Calu3 (cell line): Measurements from ENCODE around the gene CDH13. TPM values are rescaled to one million over a fixed set of nuclear protein-coding genes. Genes with fewer than 3 reads are reported as not detected.

Experiments used
- BruUV-seq: library from RNA; stranded (reverse); fragments of 400-500 nt; replicated peaks from 2 replicates; lab custom pipeline; 2021; lab: Mats Ljungman, UMichigan
- CTCF ChIA-PET: fragments of 300-600 bp; sonication (Branson Sonifier 250); formaldehyde crosslinking; loops from one replicate; lab custom pipeline; 2022; ENCODE audit warnings: antibody characterized with exemption; lab: Charles Lee
- DNase-seq: peaks from one replicate; pipeline ENCODE4 v3.0.0; 2022
- H3K27ac Mint-ChIP-seq: one replicate; pipeline ENCODE4 v1.8.0; 2022; ENCODE audit warnings: mixed read lengths; ENCODE audit not compliant: unreplicated experiment
- H3K27me3 Mint-ChIP-seq: one replicate; pipeline ENCODE4 v1.8.0; 2022; ENCODE audit warnings: mixed read lengths; ENCODE audit not compliant: unreplicated experiment
- H3K36me3 Mint-ChIP-seq: one replicate; pipeline ENCODE4 v1.8.0; 2022; ENCODE audit warnings: mild to moderate bottlenecking, moderate library complexity, mixed read lengths; ENCODE audit not compliant: insufficient read depth, unreplicated experiment
- H3K4me1 Mint-ChIP-seq: one replicate; pipeline ENCODE4 v1.8.0; 2022; ENCODE audit warnings: mild to moderate bottlenecking, low read depth, mixed read lengths; ENCODE audit not compliant: unreplicated experiment
- H3K4me3 Mint-ChIP-seq: one replicate; pipeline ENCODE4 v1.8.0; 2022; ENCODE audit warnings: mild to moderate bottlenecking, low read depth, moderate library complexity, mixed read lengths; ENCODE audit not compliant: unreplicated experiment
- H3K9me3 Mint-ChIP-seq: one replicate; pipeline ENCODE4 v1.8.0; 2022; ENCODE audit warnings: low read depth, mixed read lengths; ENCODE audit not compliant: unreplicated experiment
- CTCF ChIP-seq: fragments of 200-600 bp; IDR thresholded peaks from one replicate; pipeline ENCODE4 v1.8.0; 2022; ENCODE audit warnings: antibody characterized with exemption; ENCODE audit not compliant: unreplicated experiment
- intact Hi-C: fragments of 100-400 bp; cut with micrococcal nuclease; formaldehyde crosslinking; loops from one replicate; pipeline ENCODE4 v1.10.0; 2022; ENCODE audit not compliant: unreplicated experiment
- total RNA-seq: library from RNA; stranded (reverse); gene quantifications from 2 replicates; pipeline ENCODE4 v1.2.3, GENCODE V29; 2022

CDH13 gene
- total RNA-seq, 1 experiment from 2014 or later, result not detected

DNA sequence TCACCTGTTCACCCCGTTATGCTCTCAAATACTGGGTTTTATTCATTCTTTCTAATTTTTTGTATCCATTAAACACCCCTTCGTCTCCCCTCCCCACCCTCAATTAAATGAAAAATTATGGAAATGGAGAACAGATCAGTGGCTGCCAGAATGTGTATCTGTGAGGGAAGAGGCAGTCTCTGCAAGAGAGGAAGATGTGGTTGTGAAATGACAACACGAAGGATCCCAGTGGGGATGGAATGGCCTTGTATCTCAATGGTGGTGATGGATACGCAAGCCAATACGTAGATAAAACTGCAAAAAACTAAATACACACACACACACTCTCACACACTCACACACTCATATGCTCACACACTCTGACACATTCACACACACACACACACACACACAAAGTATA is 570.7 kb downstream of the CDH13 start:
- H3K36me3 Mint-ChIP-seq, result no peaks in the 10 kb centered on the region
- intact Hi-C loops, result no loop called here
- H3K9me3 Mint-ChIP-seq, result peaks cover 11% of the 10 kb centered on the region
- H3K27me3 Mint-ChIP-seq, result no peaks in the 10 kb centered on the region
- BruUV-seq, result no TSS peak
- H3K4me1 Mint-ChIP-seq, result no peaks in the 10 kb centered on the region
- DNase-seq, result no peak
- H3K4me3 Mint-ChIP-seq, result no peak overlapping the region
- CTCF ChIA-PET, result no interaction called here
- no peak overlapping the region for H3K27ac Mint-ChIP-seq
- TF ChIP-seq CTCF, result no peak

- CTCF ChIA-PET, result interaction anchor here (0.5 kb wide), 1 partner anchor 135 kb away, joined by 3 read pairs; no protein-coding TSS in a partner anchor
- no TSS peak for BruUV-seq
Measured at GRCh38 chr16:83198977-83199376, 572.2 kb downstream of the CDH13 start.

DNA sequence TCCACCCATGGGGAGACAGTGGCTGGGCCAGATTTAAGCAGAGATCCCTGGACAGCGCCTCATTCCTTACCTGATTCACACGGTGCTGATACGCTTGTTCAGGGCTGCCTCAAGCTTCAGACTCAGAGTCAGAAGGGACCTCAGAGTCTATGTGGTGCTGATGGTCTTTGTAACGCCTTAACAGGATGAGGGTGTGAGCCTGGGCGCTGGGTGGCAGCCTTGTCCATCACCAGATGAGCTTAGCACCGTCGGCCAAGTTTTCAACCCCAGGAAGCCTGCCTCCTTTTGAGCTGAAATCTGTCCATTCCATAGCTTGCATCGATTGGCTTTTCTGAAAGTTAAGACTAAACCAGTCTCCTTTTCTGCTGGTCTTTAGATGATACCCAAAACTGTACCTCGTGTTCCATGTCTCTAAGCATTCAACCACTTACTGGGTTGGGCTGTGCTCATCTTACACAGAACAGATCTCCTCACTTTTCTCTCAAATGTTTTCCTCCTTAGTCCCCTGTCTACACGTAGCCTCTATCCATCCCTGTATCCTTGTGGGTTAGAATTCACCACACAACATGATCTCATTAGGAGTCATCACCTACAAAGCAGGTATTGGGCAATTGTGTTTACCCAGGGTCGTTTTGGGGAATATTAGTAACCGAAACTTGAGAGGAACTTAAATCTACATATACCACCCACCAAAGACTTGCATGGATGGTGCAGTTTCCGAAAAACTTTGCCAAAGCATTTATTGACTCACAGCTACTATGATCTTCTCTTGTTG is 573.4 kb downstream of the CDH13 start:
- BruUV-seq, result no TSS peak
- intact Hi-C loops, result no loop called here
- no peak for TF ChIP-seq CTCF
- Mint-ChIP-seq H3K27ac (no peak overlapping the region), H3K36me3 (no peaks in the 10 kb centered on the region), H3K9me3 (peaks cover 10% of the 10 kb centered on the region), H3K27me3 (no peaks in the 10 kb centered on the region), H3K4me1 (no peaks in the 10 kb centered on the region), H3K4me3 (no peak overlapping the region)
- DNase-seq, result no peak
- CTCF ChIA-PET, result interaction anchor here (0.6 kb wide), 1 partner anchor 866 kb away, joined by 3 read pairs; no protein-coding TSS in a partner anchor

More at GRCh38 chr16:83198977-83199376, 572.2 kb downstream of the CDH13 start:
- no peaks in the 10 kb centered on the region for H3K36me3 Mint-ChIP-seq
- no peaks in the 10 kb centered on the region for H3K4me1 Mint-ChIP-seq
- H3K27ac Mint-ChIP-seq, result no peak overlapping the region
- no peak for TF ChIP-seq CTCF
- H3K4me3 Mint-ChIP-seq, result no peak overlapping the region
- intact Hi-C loops, result no loop called here
- DNase-seq, result no peak
- no peaks in the 10 kb centered on the region for H3K27me3 Mint-ChIP-seq
- H3K9me3 Mint-ChIP-seq, result peaks cover 10% of the 10 kb centered on the region

DNA sequence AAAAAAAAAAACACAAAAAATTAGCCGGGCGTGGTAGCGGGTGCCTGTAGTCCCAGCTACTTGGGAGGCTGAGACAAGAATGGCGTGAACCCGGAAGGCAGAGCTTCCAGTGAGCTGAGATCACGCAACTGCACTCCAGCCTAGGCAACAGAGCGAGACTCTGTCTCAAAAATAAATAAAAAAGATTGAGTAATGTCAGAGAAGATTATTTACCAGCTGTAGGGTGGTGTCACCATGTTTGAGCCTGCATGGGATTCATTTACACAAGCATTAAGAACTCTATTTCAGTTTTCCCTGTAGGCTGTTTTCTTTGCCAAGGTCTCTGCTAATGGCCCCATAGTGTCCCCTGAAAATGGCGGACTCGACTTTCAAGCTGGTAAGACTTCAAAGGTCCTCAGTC is 575.0 kb downstream of the CDH13 start:
- CTCF ChIA-PET, result no interaction called here
- no TSS peak for BruUV-seq
- Mint-ChIP-seq H3K27me3 (no peaks in the 10 kb centered on the region), H3K27ac (no peak overlapping the region), H3K4me1 (no peaks in the 10 kb centered on the region), H3K4me3 (no peak overlapping the region), H3K9me3 (peaks cover 13% of the 10 kb centered on the region), H3K36me3 (no peaks in the 10 kb centered on the region)
- TF ChIP-seq CTCF, result no peak
- intact Hi-C loops, result no loop called here
- DNase-seq, result no peak
